ENCODE results near the gene C14orf119. TPM values are rescaled to one million over a fixed set of nuclear protein-coding genes. Genes with fewer than 3 reads are reported as not detected.

The C14orf119 gene
- total RNA-seq, 1 donor from 2014 or later, result 55.6 TPM

DNA sequence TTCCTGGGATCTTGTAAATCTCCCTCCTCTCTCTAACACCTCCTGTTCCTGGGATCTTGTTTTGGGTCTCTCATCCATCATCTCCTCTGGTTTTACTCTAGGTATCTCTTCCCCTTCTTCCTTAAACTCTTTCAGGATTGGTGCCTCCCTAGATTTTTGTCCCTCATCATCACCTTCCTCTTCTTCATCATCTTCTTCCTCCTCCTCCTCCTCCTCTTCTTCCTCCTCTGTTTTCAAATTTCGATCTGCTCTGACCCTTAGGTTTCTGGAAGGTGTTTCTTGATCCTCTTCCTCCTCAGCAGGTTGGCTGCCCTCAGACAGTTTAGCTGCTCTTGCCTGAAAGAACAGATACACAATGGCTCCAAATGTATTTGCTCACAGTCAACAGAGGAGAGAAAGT lies 14.8 kb upstream of the C14orf119 start:
- intact Hi-C loops (cut with micrococcal nuclease), result no loop called here
- Mint-ChIP-seq H3K27me3 (ENCODE audit: insufficient read depth) (no peaks in the 10 kb centered on the region), H3K36me3 (ENCODE audit: low read depth) (peaks cover 50% of the 10 kb centered on the region), H3K27ac (peak overlapping the region; percentile 9), H3K9me3 (no peaks in the 10 kb centered on the region), H3K4me1 (ENCODE audit: low read depth) (peaks cover 3% of the 10 kb centered on the region), H3K4me3 (no peak overlapping the region)
- DNase-seq (ENCODE audit: low spot score), result no peak

DNA sequence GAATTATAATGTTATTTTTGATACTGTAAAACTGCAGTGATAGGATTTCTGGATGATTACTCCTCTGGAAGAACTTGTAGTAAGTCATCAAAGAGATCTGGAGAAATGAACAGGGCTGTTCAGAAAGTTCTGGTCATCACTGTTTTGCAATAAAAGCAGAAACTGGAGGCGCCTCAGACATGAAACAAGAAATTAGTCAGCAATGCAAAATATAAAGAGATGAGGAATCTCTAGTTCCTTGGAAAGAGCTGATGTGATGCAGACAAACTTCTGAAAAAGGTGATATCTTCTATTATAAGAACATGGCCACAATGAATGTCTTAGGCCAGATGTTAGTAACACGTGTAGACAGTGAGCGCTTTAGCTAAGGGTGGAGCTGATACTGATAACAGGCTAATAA lies 9.8 kb upstream of the C14orf119 start:
- intact Hi-C loops (cut with micrococcal nuclease), result loop anchor here (1.0 kb wide), 2 partner anchors 8 to 14 kb away; no protein-coding TSS in a partner anchor
- Mint-ChIP-seq H3K27me3 (ENCODE audit: insufficient read depth) (no peaks in the 10 kb centered on the region), H3K36me3 (ENCODE audit: low read depth) (peaks cover 45% of the 10 kb centered on the region), H3K27ac (peak overlapping the region; percentile 76), H3K4me1 (ENCODE audit: low read depth) (peaks cover 27% of the 10 kb centered on the region), H3K4me3 (no peak overlapping the region), H3K9me3 (no peaks in the 10 kb centered on the region)
- DNase-seq (ENCODE audit: low spot score), result no peak

DNA sequence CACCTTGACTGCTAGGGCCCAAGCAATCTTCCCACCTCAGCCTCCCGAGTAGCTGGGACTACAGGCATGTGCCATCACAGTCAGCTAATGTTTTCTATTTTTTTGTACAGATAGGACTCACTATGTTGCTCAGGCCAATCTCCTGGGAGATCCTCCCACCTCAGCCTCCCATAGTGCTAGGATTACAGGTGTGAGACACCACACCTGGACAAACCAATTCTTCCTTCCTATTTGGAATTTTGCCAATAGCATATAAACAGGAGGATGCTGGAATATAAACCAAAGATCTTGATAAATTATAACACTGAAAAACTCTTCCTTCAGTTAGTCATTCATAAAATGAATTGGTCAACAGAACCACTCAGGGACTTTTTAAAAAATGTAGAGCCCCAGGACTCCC lies 8.7 kb upstream of the C14orf119 start:
- Mint-ChIP-seq H3K36me3 (ENCODE audit: low read depth) (peaks cover 40% of the 10 kb centered on the region), H3K4me3 (no peak overlapping the region), H3K27ac (no peak overlapping the region), H3K27me3 (ENCODE audit: insufficient read depth) (no peaks in the 10 kb centered on the region), H3K9me3 (no peaks in the 10 kb centered on the region), H3K4me1 (ENCODE audit: low read depth) (peaks cover 27% of the 10 kb centered on the region)
- no peak for DNase-seq (ENCODE audit: low spot score)
- intact Hi-C loops (cut with micrococcal nuclease), result no loop called here

DNA sequence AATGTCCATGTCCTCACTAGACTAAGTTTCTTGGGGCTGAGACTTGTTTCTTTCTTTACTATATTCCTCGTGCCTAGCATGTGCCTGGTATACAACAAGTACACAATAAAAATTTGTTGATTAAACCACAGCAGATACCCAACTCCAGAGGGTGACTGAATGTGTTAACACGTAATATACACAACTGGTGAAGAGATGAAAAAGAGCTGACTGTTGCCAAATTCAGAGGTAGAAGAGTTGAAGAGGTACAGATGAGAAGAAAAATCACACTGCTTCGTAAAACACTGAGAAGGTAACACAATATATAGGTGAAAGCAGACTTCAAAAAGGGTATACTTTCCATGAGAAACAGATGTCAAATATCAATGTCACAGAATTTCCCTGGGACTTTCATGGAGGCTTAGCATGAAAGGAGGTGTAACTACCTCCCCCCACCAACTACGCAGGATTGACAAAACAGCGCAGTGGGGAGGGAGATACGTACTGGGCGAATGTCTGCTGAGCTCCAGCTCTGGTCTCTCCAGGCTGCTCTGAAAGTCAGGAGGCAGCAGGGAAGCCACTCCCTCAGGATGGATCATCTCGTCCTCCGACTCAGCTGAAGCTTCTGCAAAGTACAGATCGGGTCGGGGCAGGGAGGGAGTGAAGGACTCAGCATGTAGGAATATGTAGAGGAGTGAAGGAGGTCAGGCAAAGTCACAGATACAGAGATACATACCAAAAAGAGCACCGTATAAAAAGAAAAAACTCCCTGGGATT lies 5.6 kb upstream of the C14orf119 start:
- H3K4me3 Mint-ChIP-seq, result no peak overlapping the region
- intact Hi-C loops (cut with micrococcal nuclease), result loop anchor here (10.0 kb wide), 2 partner anchors 505 to 1145 kb away; partner anchors contain the start of genes DAD1, GMPR2 and NEDD8
- H3K27me3 Mint-ChIP-seq (ENCODE audit: insufficient read depth), result no peaks in the 10 kb centered on the region
- peak overlapping the region; percentile 6 for H3K27ac Mint-ChIP-seq
- peaks cover 27% of the 10 kb centered on the region for H3K4me1 Mint-ChIP-seq (ENCODE audit: low read depth)
- no peak for DNase-seq (ENCODE audit: low spot score)
- no peaks in the 10 kb centered on the region for H3K9me3 Mint-ChIP-seq
- peaks cover 45% of the 10 kb centered on the region for H3K36me3 Mint-ChIP-seq (ENCODE audit: low read depth)

DNA sequence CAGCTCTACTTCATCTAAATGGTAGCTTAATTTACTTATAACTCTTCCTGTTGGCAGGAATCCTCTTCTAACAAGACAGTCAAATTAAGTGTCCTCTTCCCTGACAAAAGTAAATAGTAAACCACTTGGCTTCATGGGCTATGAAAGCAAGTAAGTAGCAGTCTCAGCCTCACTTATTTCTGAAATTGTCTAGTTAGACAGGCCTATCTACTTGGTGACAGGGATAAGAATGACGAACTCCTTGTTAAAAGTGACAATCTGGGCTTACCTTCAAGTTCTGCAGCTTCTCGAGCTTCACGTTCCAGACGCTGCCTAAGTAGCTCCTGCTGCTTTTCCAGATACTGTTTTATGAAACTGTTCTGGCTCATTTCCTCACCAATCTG lies 5.1 kb upstream of the C14orf119 start:
- intact Hi-C loops (cut with micrococcal nuclease), result loop anchor here (10.0 kb wide), 2 partner anchors 505 to 1145 kb away; partner anchors contain the start of genes DAD1, GMPR2 and NEDD8
- DNase-seq (ENCODE audit: low spot score), result no peak
- H3K4me1 Mint-ChIP-seq (ENCODE audit: low read depth), result peaks cover 25% of the 10 kb centered on the region
- H3K9me3 Mint-ChIP-seq, result no peaks in the 10 kb centered on the region
- peaks cover 44% of the 10 kb centered on the region for H3K36me3 Mint-ChIP-seq (ENCODE audit: low read depth)
- no peak overlapping the region for H3K27ac Mint-ChIP-seq
- H3K27me3 Mint-ChIP-seq (ENCODE audit: insufficient read depth), result no peaks in the 10 kb centered on the region
- no peak overlapping the region for H3K4me3 Mint-ChIP-seq

DNA sequence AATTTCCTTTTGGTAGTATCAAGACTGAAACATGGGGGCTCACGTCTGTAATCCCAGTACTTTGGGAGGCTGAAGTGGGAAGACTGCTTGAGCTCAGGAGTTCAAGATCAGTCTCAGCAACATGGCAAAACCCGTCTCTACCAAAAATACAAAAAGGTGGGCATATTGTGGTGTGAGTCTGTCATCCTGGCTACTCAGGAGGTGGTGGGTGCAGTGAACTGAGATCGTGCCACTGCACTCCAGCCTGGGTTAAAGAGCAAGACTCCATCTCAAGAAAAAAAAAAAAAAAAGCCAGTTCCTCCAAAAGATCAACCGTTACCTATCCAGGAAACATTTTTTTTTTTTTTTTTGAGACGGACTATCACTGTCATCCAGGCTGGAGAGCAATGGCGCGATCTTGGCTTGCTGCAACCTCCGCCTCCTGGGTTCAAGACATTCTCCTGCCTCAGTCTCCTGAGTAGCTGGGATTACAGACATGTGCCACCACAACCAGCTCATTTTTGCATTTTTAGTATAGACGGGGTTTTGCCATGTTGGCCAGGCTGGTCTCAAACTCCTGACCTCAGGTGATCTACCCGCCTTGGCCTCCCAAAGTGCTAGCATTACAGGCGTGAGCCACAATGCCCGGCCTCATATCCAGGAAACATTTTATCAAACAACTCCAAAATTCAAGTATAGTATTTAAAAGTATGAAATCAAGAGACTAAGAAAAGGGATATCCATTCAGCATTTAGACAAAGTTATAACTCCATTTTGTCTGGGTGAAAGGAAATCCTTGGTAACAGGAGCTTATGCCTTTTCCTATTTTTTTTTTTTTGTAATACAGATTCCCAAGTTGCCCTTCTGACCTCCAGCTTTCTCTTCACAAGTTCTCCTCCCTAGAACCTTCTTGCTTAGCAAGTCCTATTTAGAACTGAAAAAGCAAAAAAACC lies 3.7 kb upstream of the C14orf119 start:
- no peak for DNase-seq (ENCODE audit: low spot score)
- no peak overlapping the region for H3K4me3 Mint-ChIP-seq
- intact Hi-C loops (cut with micrococcal nuclease), result loop anchor here (10.0 kb wide), 2 partner anchors 507 to 1143 kb away; partner anchors contain the start of genes DAD1, GMPR2 and NEDD8
- H3K27me3 Mint-ChIP-seq (ENCODE audit: insufficient read depth), result no peaks in the 10 kb centered on the region
- peaks cover 15% of the 10 kb centered on the region for H3K4me1 Mint-ChIP-seq (ENCODE audit: low read depth)
- H3K27ac Mint-ChIP-seq, result peak overlapping the region; percentile 31
- peaks cover 36% of the 10 kb centered on the region for H3K36me3 Mint-ChIP-seq (ENCODE audit: low read depth)
- H3K9me3 Mint-ChIP-seq, result no peaks in the 10 kb centered on the region

DNA sequence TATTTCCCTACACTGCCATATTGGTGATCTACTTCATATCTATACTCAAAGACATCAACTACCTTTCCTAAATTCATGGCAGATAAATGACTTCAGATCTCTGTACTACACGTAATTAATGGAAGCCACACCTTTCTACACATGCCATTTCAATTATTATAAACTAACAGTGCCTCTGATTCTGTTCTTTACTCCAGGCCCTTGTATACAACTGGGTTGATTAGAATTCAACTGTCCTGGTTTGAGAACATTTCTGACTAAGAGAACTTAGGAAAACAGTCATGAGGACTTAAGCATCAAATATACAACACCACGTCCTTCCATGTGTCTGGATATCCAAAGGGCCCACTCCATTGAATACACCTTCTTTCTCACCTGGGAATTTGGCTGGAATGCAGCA lies 2.2 kb upstream of the C14orf119 start:
- no peaks in the 10 kb centered on the region for H3K27me3 Mint-ChIP-seq (ENCODE audit: insufficient read depth)
- no peaks in the 10 kb centered on the region for H3K9me3 Mint-ChIP-seq
- DNase-seq (ENCODE audit: low spot score), result no peak
- peaks cover 21% of the 10 kb centered on the region for H3K4me1 Mint-ChIP-seq (ENCODE audit: low read depth)
- H3K36me3 Mint-ChIP-seq (ENCODE audit: low read depth), result peaks cover 35% of the 10 kb centered on the region
- intact Hi-C loops (cut with micrococcal nuclease), result loop anchor here (10.0 kb wide), 2 partner anchors 508 to 1142 kb away; partner anchors contain the start of genes DAD1, GMPR2 and NEDD8
- H3K27ac Mint-ChIP-seq, result peak overlapping the region; percentile 2
- no peak overlapping the region for H3K4me3 Mint-ChIP-seq

DNA sequence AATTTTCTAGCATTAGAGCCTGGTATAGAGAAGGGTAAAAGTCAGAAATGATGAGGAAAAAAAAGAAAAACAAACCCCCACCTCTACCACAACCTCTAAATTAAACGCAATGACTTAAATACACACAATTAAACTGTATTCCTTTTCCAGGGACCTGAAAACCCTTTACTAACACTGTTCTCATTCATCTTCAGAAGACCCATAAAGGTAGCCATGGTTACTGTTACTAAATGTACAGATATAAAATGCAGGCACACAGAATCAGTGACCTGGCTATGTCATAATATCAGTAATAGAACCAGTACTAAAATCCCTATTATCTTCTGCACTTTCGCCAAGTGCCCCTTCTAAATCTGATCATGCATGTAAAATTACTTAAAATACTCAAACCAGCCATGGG lies 1.8 kb upstream of the C14orf119 start:
- DNase-seq (ENCODE audit: low spot score), result no peak
- intact Hi-C loops (cut with micrococcal nuclease), result loop anchor here (10.0 kb wide), 2 partner anchors 509 to 1141 kb away; partner anchors contain the start of genes DAD1, GMPR2 and NEDD8
- Mint-ChIP-seq H3K4me1 (ENCODE audit: low read depth) (peaks cover 21% of the 10 kb centered on the region), H3K4me3 (no peak overlapping the region), H3K27ac (no peak overlapping the region), H3K36me3 (ENCODE audit: low read depth) (peaks cover 38% of the 10 kb centered on the region), H3K27me3 (ENCODE audit: insufficient read depth) (no peaks in the 10 kb centered on the region), H3K9me3 (no peaks in the 10 kb centered on the region)

DNA sequence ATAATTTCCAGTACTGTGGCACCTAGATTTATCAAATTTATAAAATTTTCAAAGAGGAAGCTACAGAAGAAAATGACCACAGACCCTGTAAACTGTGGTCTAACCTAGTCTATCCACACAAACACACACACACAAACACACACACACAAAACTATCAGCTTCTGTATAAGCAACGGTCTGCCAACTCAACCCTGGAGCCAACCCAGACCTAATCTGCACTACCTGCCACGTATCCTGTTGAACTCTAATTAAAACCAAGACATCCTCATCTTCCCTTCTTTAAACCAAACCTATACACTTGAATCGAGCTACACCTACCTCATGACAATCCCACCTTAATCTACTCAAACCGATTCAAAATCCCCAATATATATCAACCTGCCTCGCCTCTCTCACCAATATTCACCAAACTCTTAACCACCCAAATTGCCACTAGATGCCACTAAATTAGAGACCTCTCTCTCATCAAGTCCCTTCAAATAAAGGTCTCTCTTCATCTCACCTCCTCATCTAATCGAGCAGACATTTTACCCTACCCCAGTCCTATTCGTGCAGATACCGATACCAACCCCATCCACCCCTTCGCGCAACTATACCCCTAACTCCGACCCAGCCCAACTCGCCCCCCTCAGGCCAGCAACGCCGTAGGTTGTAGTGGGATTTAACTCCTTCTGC lies 1.2 kb upstream of the C14orf119 start:
- H3K27ac Mint-ChIP-seq, result no peak overlapping the region
- H3K27me3 Mint-ChIP-seq (ENCODE audit: insufficient read depth), result no peaks in the 10 kb centered on the region
- intact Hi-C loops (cut with micrococcal nuclease), result loop anchor here (1.0 to 10.0 kb wide), 7 partner anchors 23 to 1823 kb away; partner anchors contain the start of genes CDH24, DAD1, GMPR2 and NEDD8
- H3K4me3 Mint-ChIP-seq, result no peak overlapping the region
- peaks cover 43% of the 10 kb centered on the region for H3K36me3 Mint-ChIP-seq (ENCODE audit: low read depth)
- DNase-seq (ENCODE audit: low spot score), result no peak
- peaks cover 21% of the 10 kb centered on the region for H3K4me1 Mint-ChIP-seq (ENCODE audit: low read depth)
- no peaks in the 10 kb centered on the region for H3K9me3 Mint-ChIP-seq

DNA sequence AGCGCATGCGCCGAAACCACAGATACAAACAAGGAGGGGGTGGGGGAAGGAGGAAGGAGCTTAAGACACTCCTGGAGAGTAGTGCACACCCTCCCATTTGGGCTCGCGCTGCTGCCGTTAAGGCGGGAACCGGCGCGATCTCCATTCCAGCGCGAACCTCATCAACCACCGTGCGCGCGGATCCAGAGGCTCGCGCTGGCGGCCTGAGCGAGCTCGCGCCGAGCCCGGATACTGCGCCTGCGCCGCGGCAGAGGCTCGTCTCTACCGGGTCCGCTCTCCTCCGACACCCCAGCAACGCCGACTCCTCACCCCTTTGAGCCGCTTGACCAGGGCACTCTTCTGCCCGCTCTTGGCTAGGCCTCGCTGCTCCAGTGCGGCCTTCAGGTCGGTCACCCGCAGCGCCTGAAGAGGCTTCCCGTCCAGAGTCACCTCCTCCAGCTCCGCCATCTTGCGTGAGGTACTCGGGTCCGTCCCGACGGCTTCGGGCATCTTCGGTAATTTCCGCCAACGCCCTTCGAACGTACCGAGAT lies 574 bp upstream of the C14orf119 start, which contains the start of gene ACIN1:
Gene ACIN1 (minus strand): TSS at position 471 of the 530 bp plus-strand sequence. CDS start 24 bp downstream, at position 447.
- no peak within 1 kb of the TSS for H3K4me3 Mint-ChIP-seq
- DNase-seq (ENCODE audit: low spot score), result no peak
- H3K9me3 Mint-ChIP-seq, result no peaks in the 10 kb centered on the region
- intact Hi-C loops (cut with micrococcal nuclease), result loop anchor here (1.0 to 10.0 kb wide), 17 partner anchors 23 to 1824 kb away; partner anchors contain the start of genes CDH24, DAD1, GMPR2 and HAUS4
- peaks cover 15% of the 10 kb centered on the region for H3K4me1 Mint-ChIP-seq (ENCODE audit: low read depth)
- H3K36me3 Mint-ChIP-seq (ENCODE audit: low read depth), result peaks cover 41% of the 10 kb centered on the region
- no peak within 1 kb of the TSS for H3K27ac Mint-ChIP-seq
- no peaks in the 10 kb centered on the region for H3K27me3 Mint-ChIP-seq (ENCODE audit: insufficient read depth)

DNA sequence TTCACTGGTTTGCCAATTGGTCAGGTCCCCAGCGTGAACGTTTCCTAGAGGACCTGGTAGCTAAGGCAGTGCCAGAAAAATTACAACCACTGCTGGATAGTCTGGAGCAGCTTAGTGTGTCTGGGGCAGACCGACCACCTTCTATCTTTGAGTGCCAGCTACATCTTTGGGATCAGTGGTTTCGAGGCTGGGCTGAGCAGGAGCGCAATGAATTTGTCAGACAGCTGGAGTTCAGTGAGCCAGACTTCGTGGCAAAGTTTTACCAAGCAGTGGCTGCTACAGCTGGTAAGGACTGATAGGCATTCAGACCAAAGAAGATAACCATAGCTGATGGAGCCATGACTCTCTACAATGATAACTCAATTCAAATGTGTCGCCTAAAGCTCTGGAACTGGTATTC lies 2.5 kb downstream of the C14orf119 start:
- Mint-ChIP-seq H3K36me3 (ENCODE audit: low read depth) (peaks cover 27% of the 10 kb centered on the region), H3K4me1 (ENCODE audit: low read depth) (peaks cover 15% of the 10 kb centered on the region), H3K27me3 (ENCODE audit: insufficient read depth) (peaks cover under 1% of the 10 kb centered on the region), H3K9me3 (no peaks in the 10 kb centered on the region), H3K4me3 (peak overlapping the region; percentile 47), H3K27ac (no peak overlapping the region)
- intact Hi-C loops (cut with micrococcal nuclease), result loop anchor here (10.0 kb wide), 2 partner anchors 513 to 1137 kb away; partner anchors contain the start of genes DAD1, GMPR2 and NEDD8
- no peak for DNase-seq (ENCODE audit: low spot score)
